Measurements from ENCODE around the gene OLFML1.

- TF ChIP-seq, protein P1, sequence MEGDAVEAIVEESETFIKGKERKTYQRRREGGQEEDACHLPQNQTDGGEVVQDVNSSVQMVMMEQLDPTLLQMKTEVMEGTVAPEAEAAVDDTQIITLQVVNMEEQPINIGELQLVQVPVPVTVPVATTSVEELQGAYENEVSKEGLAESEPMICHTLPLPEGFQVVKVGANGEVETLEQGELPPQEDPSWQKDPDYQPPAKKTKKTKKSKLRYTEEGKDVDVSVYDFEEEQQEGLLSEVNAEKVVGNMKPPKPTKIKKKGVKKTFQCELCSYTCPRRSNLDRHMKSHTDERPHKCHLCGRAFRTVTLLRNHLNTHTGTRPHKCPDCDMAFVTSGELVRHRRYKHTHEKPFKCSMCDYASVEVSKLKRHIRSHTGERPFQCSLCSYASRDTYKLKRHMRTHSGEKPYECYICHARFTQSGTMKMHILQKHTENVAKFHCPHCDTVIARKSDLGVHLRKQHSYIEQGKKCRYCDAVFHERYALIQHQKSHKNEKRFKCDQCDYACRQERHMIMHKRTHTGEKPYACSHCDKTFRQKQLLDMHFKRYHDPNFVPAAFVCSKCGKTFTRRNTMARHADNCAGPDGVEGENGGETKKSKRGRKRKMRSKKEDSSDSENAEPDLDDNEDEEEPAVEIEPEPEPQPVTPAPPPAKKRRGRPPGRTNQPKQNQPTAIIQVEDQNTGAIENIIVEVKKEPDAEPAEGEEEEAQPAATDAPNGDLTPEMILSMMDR (IDR thresholded peaks at IDR 0.05) = no peak
- TF ChIP-seq ZFX (IDR thresholded peaks at IDR 0.05; ENCODE audit: borderline replicate concordance) = no peak
Measured at GRCh38 chr11:7528514-7529049, 43.3 kb downstream of the OLFML1 start.
